GM12878 (cell line): Measurements from ENCODE around the gene ZFAND2B. TPM values are rescaled to one million over a fixed set of nuclear protein-coding genes. Genes with fewer than 3 reads are reported as not detected.
A peak's percentile ranks its signal among the peaks of the same experiment; 100 is the strongest.

Experiments used
- ATAC-seq: fragments of 200-7000 bp; cut with Tn5 transposase; 3 replicates; pipeline ENCODE4 v1.9.1; 2020; ENCODE audit warnings: mild to moderate bottlenecking, moderate library complexity
- BruUV-seq: library from RNA; stranded (reverse); fragments of 400-500 nt; replicated peaks from 2 replicates; lab custom pipeline; 2021; lab: Mats Ljungman, UMichigan
- CTCF ChIA-PET: fragments of 300-600 bp; sonication (Branson Sonifier 250); formaldehyde crosslinking; extraction: SDS; loops from one replicate; lab custom pipeline; 2021; ENCODE audit warnings: inconsistent platforms; lab: Yijun Ruan, JAX
- POLR2A ChIA-PET: fragments of 350-600 bp; formaldehyde crosslinking; extraction: SDS; loops from one replicate; lab custom pipeline; 2021; ENCODE audit warnings: inconsistent platforms; lab: Charles Lee
- RAD21 ChIA-PET: fragments of 300-600 bp; sonication (Branson Sonifier 250); formaldehyde crosslinking; loops from one replicate; lab custom pipeline; 2023; ENCODE audit warnings: antibody characterized with exemption; ENCODE audit not compliant: unreplicated experiment; lab: Charles Lee
- SMC1A ChIA-PET: fragments of 300-600 bp; sonication (Branson Sonifier 250); formaldehyde crosslinking; loops from one replicate; lab custom pipeline; 2023; ENCODE audit not compliant: unreplicated experiment, uncharacterized antibody; lab: Charles Lee
- DNase-seq: peaks from one replicate; pipeline ENCODE4 v3.0.0-alpha.2; 2011; ENCODE audit warnings: low read depth, low spot score
- FAIRE-seq: peaks from 3 replicates; lab custom pipeline; 2011; peaks lifted over from hg19 to GRCh38; lab: Jason Lieb, UNC
- H2AFZ ChIP-seq: 2 replicates; pipeline ENCODE4 v1.6.0; 2011; ENCODE audit warnings: low read depth, low read length, control low read depth; ENCODE audit not compliant: control insufficient read depth
- H3K27ac ChIP-seq: 2 replicates; pipeline ENCODE4 v1.5.1; 2011; ENCODE audit warnings: control low read depth; ENCODE audit not compliant: control insufficient read depth, insufficient read depth
- H3K27me3 ChIP-seq, 2 experiments: replicated peaks in 1 of 2; 2 replicates each; pipeline versions ENCODE4 v1.6.0 to v1.6.1; 2011; ENCODE audit warnings: low read length in 1 of 2; ENCODE audit not compliant: control insufficient read depth in 2 of 2, insufficient read depth in 2 of 2
- H3K36me3 ChIP-seq, 2 experiments: 2 replicates each; pipeline ENCODE4 v1.5.1; 2011; ENCODE audit warnings: low read length in 1 of 2; ENCODE audit not compliant: control insufficient read depth in 2 of 2, insufficient read depth in 2 of 2
- H3K4me1 ChIP-seq: 2 replicates; pipeline ENCODE4 v1.6.1; 2011; ENCODE audit warnings: mild to moderate bottlenecking, low read length, moderate library complexity, mixed read lengths; ENCODE audit not compliant: control insufficient read depth, insufficient read depth
- H3K4me2 ChIP-seq: 2 replicates; pipeline ENCODE4 v1.6.0; 2011; ENCODE audit warnings: control low read depth; ENCODE audit not compliant: control insufficient read depth, insufficient read depth
- H3K4me3 ChIP-seq: fragments of 200-600 bp; sonication (generic); 2 replicates; pipeline ENCODE4 v1.5.1; 2016
- H3K79me2 ChIP-seq: 2 replicates; pipeline ENCODE4 v1.6.0; 2011; ENCODE audit warnings: low read length; ENCODE audit not compliant: control insufficient read depth, insufficient read depth
- H3K9ac ChIP-seq: 2 replicates; pipeline ENCODE4 v1.8.0; 2011; ENCODE audit warnings: low read length, control low read depth, mixed read lengths; ENCODE audit not compliant: control insufficient read depth, insufficient read depth
- H3K9me3 ChIP-seq: replicated peaks from 3 replicates; pipeline ENCODE4 v1.5.1; 2011; ENCODE audit warnings: mild to moderate bottlenecking, low read length; ENCODE audit not compliant: control insufficient read depth, insufficient read depth
- H4K20me1 ChIP-seq: 2 replicates; pipeline ENCODE4 v1.6.0; 2011; ENCODE audit not compliant: control insufficient read depth, insufficient read depth
- EGR1 ChIP-seq, 2 experiments: IDR thresholded peaks; 1 replicate in 1 of 2; 2 replicates in 1 of 2; pipeline ENCODE4 v1.6.1; 2011 to 2012; ENCODE audit warnings: low read depth in 2 of 2, low read length in 2 of 2, borderline replicate concordance in 1 of 2, mild to moderate bottlenecking in 1 of 2, moderate library complexity in 1 of 2
- KLF5 ChIP-seq: fragments of 450-650 bp; IDR thresholded peaks from 2 replicates; pipeline ENCODE4 v1.6.1; 2014; ENCODE audit warnings: mild to moderate bottlenecking; ENCODE audit not compliant: partially characterized antibody
- WGBS: methylation state at CpG from one replicate; pipeline ENCODE4 v1.1.6; 2016; ENCODE audit warnings: low lambda C conversion rate; ENCODE audit not compliant: insufficient replicate concordance, insufficient coverage; ENCODE audit errors: missing lambda C conversion rate; 5-methylcytosine and 5-hydroxymethylcytosine counted together
- in situ Hi-C: fragments of 300-500 bp; cut with MboI; formaldehyde crosslinking; loops from 9 replicates; pipeline ENCODE4 v1.14.3; 2018; ENCODE audit warnings: mixed read lengths
- intact Hi-C: fragments of 100-400 bp; cut with micrococcal nuclease; formaldehyde crosslinking; loops from one replicate; pipeline ENCODE4 v1.14.2; 2022; ENCODE audit not compliant: unreplicated experiment
- polyA plus RNA-seq, 11 experiments: library from polyadenylated mRNA; depleted of rRNA in 4 of 11; unstranded in 6 of 11; stranded (reverse) in 5 of 11; fragments of >200 nt; fragmentation: Nextera tagmentation in 4 of 11; fragmentation: Illumina TruSeq in 1 of 11; extraction: Ambion mirVana in 4 of 11; extraction: Trizol in 1 of 11; gene quantifications; 1 replicate in 1 of 11; 2 replicates in 10 of 11; pipeline versions ENCODE4 v1.2.1 to v1.2.3, GENCODE V29; 2011 to 2016; ENCODE audit warnings: inconsistent platforms in 2 of 11, missing spikeins in 2 of 11, low read depth in 1 of 11
- total RNA-seq, 4 experiments: library from RNA; depleted of rRNA in 3 of 4; stranded (reverse); fragments of >200 nt in 3 of 4; fragmentation: Illumina TruSeq in 1 of 4; extraction: Trizol in 1 of 4; gene quantifications; 2 replicates each; pipeline versions ENCODE4 v1.2.1 to v1.2.3, GENCODE V29; 2013 to 2021
- TF ChIP-seq, protein P1 (sequence below): IDR thresholded peaks from 2 replicates; pipeline ENCODE4 v1.6.1; 2012; ENCODE audit warnings: low read depth, low read length, improper control_type of control experiment

The ZFAND2B gene
- total and polyA plus RNA-seq, 10 of the 15 experiments (the other 5 are each of a cell fraction or from before 2014, with no cell fraction given), result 5.4 to 28.1 (median 22.4) TPM

DNA sequence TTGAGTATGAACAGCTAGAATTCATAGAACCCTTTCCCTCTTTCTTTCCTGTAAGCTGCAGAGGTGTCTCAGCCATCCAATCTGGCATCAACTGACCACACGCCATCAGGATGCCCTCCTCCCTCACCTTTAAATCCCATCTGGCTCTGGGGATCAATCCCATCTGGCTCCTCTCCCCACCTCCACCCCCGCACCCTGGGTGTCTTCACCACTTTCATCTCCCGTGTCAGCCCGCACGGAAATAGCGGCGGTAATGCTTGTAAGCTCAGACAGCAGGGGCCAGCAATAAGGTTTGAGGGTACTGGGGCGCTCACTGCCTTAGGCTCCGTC, 46.0 kb downstream of the ZFAND2B start:
- BruUV-seq, result no TSS peak
- TF ChIP-seq KLF5 (no peak), EGR1 (IDR thresholded peaks at IDR 0.05; ENCODE audit: borderline replicate concordance in 1 of 2, low read depth in 2 of 2, low read length in 2 of 2) (peak in 1 of 2 experiments; percentile 83; a peak in 2 of 3 replicates)
- TF ChIP-seq, protein P1, sequence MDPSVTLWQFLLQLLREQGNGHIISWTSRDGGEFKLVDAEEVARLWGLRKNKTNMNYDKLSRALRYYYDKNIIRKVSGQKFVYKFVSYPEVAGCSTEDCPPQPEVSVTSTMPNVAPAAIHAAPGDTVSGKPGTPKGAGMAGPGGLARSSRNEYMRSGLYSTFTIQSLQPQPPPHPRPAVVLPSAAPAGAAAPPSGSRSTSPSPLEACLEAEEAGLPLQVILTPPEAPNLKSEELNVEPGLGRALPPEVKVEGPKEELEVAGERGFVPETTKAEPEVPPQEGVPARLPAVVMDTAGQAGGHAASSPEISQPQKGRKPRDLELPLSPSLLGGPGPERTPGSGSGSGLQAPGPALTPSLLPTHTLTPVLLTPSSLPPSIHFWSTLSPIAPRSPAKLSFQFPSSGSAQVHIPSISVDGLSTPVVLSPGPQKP, result no peak
- intact Hi-C loops (loop anchor here (2.0 kb wide), 2 partner anchors 24 to 76 kb away; partner anchors contain the start of genes ANKZF1, ATG9A and CNPPD1), in situ Hi-C loops (no loop called here)
- SMC1A ChIA-PET, result interaction anchor here (0.6 to 8.6 kb wide), 10 partner anchors 11 to 399 kb away, joined by 3 to 98 read pairs (median 6); partner anchors contain the start of genes ANKZF1, ATG9A, CNPPD1 and DNAJB2
- no peaks in the 10 kb centered on the region for H3K27me3 ChIP-seq
- H3K79me2 ChIP-seq, result peaks cover 45% of the 10 kb centered on the region
- CTCF ChIA-PET, result interaction anchor here (0.6 to 6.1 kb wide), 8 partner anchors 9 to 983 kb away, joined by 3 to 65 read pairs (median 4); partner anchors contain the start of genes AAMP, ANKZF1, ATG9A and DNAJB2
- POLR2A ChIA-PET, result interaction anchor here (0.5 to 9.0 kb wide), 23 partner anchors 10 to 1884 kb away, joined by 3 to 160 read pairs (median 4); partner anchors contain the start of genes ANKZF1, ATG9A, CNPPD1 and DNAJB2
- peak overlapping the region; percentile 77 for H3K27ac ChIP-seq
- ATAC-seq, result no peak; the same call in 2 of the 3 replicates
- peaks cover 33% of the 10 kb centered on the region for H3K4me1 ChIP-seq
- 0 out of 2 replicates have a peak, but pooled peaks cover 4% of the 10 kb centered on the region for H4K20me1 ChIP-seq
- peak overlapping the region; percentile 59 for H2AFZ ChIP-seq
- H3K9me3 ChIP-seq, result no peaks in the 10 kb centered on the region
- peak overlapping the region; percentile 86 for H3K9ac ChIP-seq
- no peak for DNase-seq
- peak overlapping the region; percentile 86 for H3K4me3 ChIP-seq
- no peak for FAIRE-seq
- WGBS, result 1% methylated on average over 9 of the region's 9 CpGs
- RAD21 ChIA-PET, result interaction anchor here (1.1 to 5.1 kb wide), 5 partner anchors 9 to 82 kb away, joined by 3 to 53 read pairs (median 6); partner anchors contain the start of gene DNAJB2
- H3K36me3 ChIP-seq, result peaks cover 12 to 17% of the 10 kb centered on the region in 2 experiments
- peak overlapping the region; percentile 92 for H3K4me2 ChIP-seq
